Keratinocyte (primary cell): ENCODE measurements around the gene TSHZ2.

Source experiments
- CTCF ChIP-seq, 3 experiments: IDR thresholded peaks in 1 of 3; conservative IDR thresholded peaks in 1 of 3; optimal IDR thresholded peaks in 1 of 3; 2 replicates in 2 of 3; 3 replicates in 1 of 3; pipeline versions ENCODE3 to v1.5.1; 2011; ENCODE audit warnings: low read length in 3 of 3, mild to moderate bottlenecking in 3 of 3, moderate library complexity in 2 of 3, control low read depth in 1 of 3, inconsistent platforms in 1 of 3; ENCODE audit not compliant: insufficient read depth in 2 of 3; ENCODE audit errors: extremely low read depth in 1 of 3
- EZH2 ChIP-seq: IDR thresholded peaks from one replicate; pipeline ENCODE4 v1.6.1; 2012; ENCODE audit warnings: inconsistent platforms, mild to moderate bottlenecking, low read length, moderate library complexity

GRCh38 chr20:53279735-53280134 lies 307.6 kb downstream of the TSHZ2 start:
- no peak for TF ChIP-seq CTCF (optimal IDR thresholded peaks at IDR 0.05 in 1 of 3, IDR thresholded peaks at IDR 0.05 in 1 of 3, conservative IDR thresholded peaks at IDR 0.05 in 1 of 3; ENCODE audit: extremely low read depth in 1 of 3, insufficient read depth in 2 of 3, low read length in 3 of 3)
- TF ChIP-seq EZH2: no peak
